Measurements from ENCODE around the gene NLK.

GRCh38 chr17:28211811-28212210 is 169.3 kb downstream of the NLK start:
- no peak for TF ChIP-seq CTCF (conservative IDR thresholded peaks at IDR 0.05 in 1 of 2, IDR thresholded peaks at IDR 0.05 in 1 of 2; ENCODE audit: extremely low read depth in 1 of 2, insufficient read depth in 1 of 2, low read depth in 1 of 2, low read length in 2 of 2)
- no peak for TF ChIP-seq EZH2 (IDR thresholded peaks at IDR 0.05; ENCODE audit: borderline replicate concordance, low read length)

Measured in mammary epithelial cell (primary cell).